WTC11 (cell line): ENCODE results near the gene CENATAC. TPM values are rescaled to one million over a fixed set of nuclear protein-coding genes. Genes with fewer than 3 reads are reported as not detected.

Source experiments
- ATAC-seq: fragments of 200-7000 bp; cut with Tn5 transposase; 2 replicates; pipeline ENCODE4 v1.10.0; 2021; ENCODE audit warnings: mild to moderate bottlenecking, moderate library complexity
- Bru-seq: library from RNA; stranded (reverse); fragments of 400-500 nt; gene quantifications from one replicate; lab custom pipeline; 2021; lab: Mats Ljungman, UMichigan
- CTCF ChIA-PET: fragments of 300-600 bp; sonication (Branson Sonifier 250); formaldehyde crosslinking; loops from one replicate; lab custom pipeline; 2021; ENCODE audit warnings: antibody characterized with exemption; lab: Charles Lee
- POLR2A ChIA-PET: fragments of 350-600 bp; sonication (Branson Sonifier 250); formaldehyde crosslinking; loops from one replicate; lab custom pipeline; 2021; ENCODE audit warnings: antibody characterized with exemption; lab: Charles Lee
- DNase-seq: peaks from one replicate; pipeline ENCODE4 v3.0.0; 2021; ENCODE audit warnings: low spot score
- H3K27ac Mint-ChIP-seq: 2 replicates; pipeline ENCODE4 v1.8.0; 2021; ENCODE audit warnings: mixed read lengths
- H3K27me3 Mint-ChIP-seq: 2 replicates; pipeline ENCODE4 v1.8.0; 2021; ENCODE audit warnings: low read depth, mild to moderate bottlenecking, moderate library complexity, mixed read lengths
- H3K36me3 Mint-ChIP-seq: 2 replicates; pipeline ENCODE4 v1.8.0; 2021; ENCODE audit warnings: mixed read lengths
- H3K4me1 Mint-ChIP-seq: 2 replicates; pipeline ENCODE4 v1.8.0; 2022; ENCODE audit warnings: mixed read lengths
- H3K4me3 Mint-ChIP-seq: 2 replicates; pipeline ENCODE4 v1.8.0; 2021; ENCODE audit warnings: mild to moderate bottlenecking, moderate library complexity, mixed read lengths
- H3K9me3 Mint-ChIP-seq: 2 replicates; pipeline ENCODE4 v1.8.0; 2021; ENCODE audit warnings: mixed read lengths
- ATF1 ChIP-seq: sonication (generic); formaldehyde crosslinking; IDR thresholded peaks from 2 replicates; pipeline ENCODE4 v1.8.1; 2023; ENCODE audit warnings: mild to moderate bottlenecking, moderate library complexity, missing genetic modification reagents
- ETV6 ChIP-seq: sonication (generic); formaldehyde crosslinking; IDR thresholded peaks from 2 replicates; pipeline ENCODE4 v1.8.1; 2022; ENCODE audit warnings: mild to moderate bottlenecking, missing genetic modification reagents
- FOXK1 ChIP-seq: sonication (generic); formaldehyde crosslinking; IDR thresholded peaks from 2 replicates; pipeline ENCODE4 v1.8.0; 2022; ENCODE audit warnings: mild to moderate bottlenecking, moderate library complexity, missing genetic modification reagents
- FOXP1 ChIP-seq: sonication (generic); formaldehyde crosslinking; IDR thresholded peaks from 2 replicates; pipeline ENCODE4 v1.8.0; 2022; ENCODE audit warnings: missing genetic modification reagents, mild to moderate bottlenecking, moderate library complexity, borderline replicate concordance
- GABPB1 ChIP-seq: sonication (generic); formaldehyde crosslinking; IDR thresholded peaks from 2 replicates; pipeline ENCODE4 v1.8.1; 2023; ENCODE audit warnings: mild to moderate bottlenecking, missing genetic modification reagents
- IRF2 ChIP-seq: sonication (generic); formaldehyde crosslinking; IDR thresholded peaks from 2 replicates; pipeline ENCODE4 v1.8.0; 2022; ENCODE audit warnings: low read depth, missing genetic modification reagents, borderline replicate concordance
- JAZF1 ChIP-seq: fragments of 250-450 bp; sonication (Bioruptor Pico); IDR thresholded peaks from 2 replicates; pipeline ENCODE4 v1.9.0; 2021; ENCODE audit warnings: moderate library complexity, mild to moderate bottlenecking, inconsistent platforms
- KAT7 ChIP-seq: sonication (generic); formaldehyde crosslinking; IDR thresholded peaks from 2 replicates; pipeline ENCODE4 v1.8.1; 2023; ENCODE audit warnings: missing genetic modification reagents, mild to moderate bottlenecking, borderline replicate concordance
- MYBL2 ChIP-seq: sonication (generic); formaldehyde crosslinking; IDR thresholded peaks from 2 replicates; pipeline ENCODE4 v1.8.1; 2023; ENCODE audit warnings: mild to moderate bottlenecking, moderate library complexity, missing genetic modification reagents
- NR2C2 ChIP-seq: sonication (generic); formaldehyde crosslinking; IDR thresholded peaks from 2 replicates; pipeline ENCODE4 v1.8.0; 2022; ENCODE audit warnings: mild to moderate bottlenecking, missing genetic modification reagents
- SMAD3 ChIP-seq: sonication (generic); formaldehyde crosslinking; IDR thresholded peaks from 2 replicates; pipeline ENCODE4 v1.8.0; 2022; ENCODE audit warnings: missing genetic modification reagents, mild to moderate bottlenecking, borderline replicate concordance
- TEAD1 ChIP-seq: sonication (generic); formaldehyde crosslinking; IDR thresholded peaks from 2 replicates; pipeline ENCODE4 v1.8.0; 2022; ENCODE audit warnings: mild to moderate bottlenecking, missing genetic modification reagents
- ZBTB21 ChIP-seq: sonication (generic); formaldehyde crosslinking; IDR thresholded peaks from 2 replicates; pipeline ENCODE4 v1.8.1; 2023; ENCODE audit warnings: mild to moderate bottlenecking, missing genetic modification reagents, borderline replicate concordance
- ZNF232 ChIP-seq: sonication (generic); formaldehyde crosslinking; IDR thresholded peaks from 2 replicates; pipeline ENCODE4 v1.8.0; 2022; ENCODE audit warnings: mild to moderate bottlenecking, missing genetic modification reagents
- ZNF317 ChIP-seq: sonication (generic); formaldehyde crosslinking; IDR thresholded peaks from 2 replicates; pipeline ENCODE4 v1.8.1; 2023; ENCODE audit warnings: low read depth, mild to moderate bottlenecking, moderate library complexity, missing genetic modification reagents, borderline replicate concordance
- ZNF423 ChIP-seq: fragments of 250-450 bp; sonication (Bioruptor Pico); IDR thresholded peaks from 2 replicates; pipeline ENCODE4 v2.1.2; 2022; ENCODE audit warnings: mild to moderate bottlenecking, moderate library complexity
- long read RNA-seq, 3 experiments: library from RNA in 1 of 3; library from capped mRNA in 1 of 3; library from polyadenylated mRNA in 1 of 3; unstranded in 2 of 3; stranded (forward) in 1 of 3; transcript quantifications; one replicate each; pipeline ENCODE4 v2.0.0, GENCODE V29; 2021
- total RNA-seq: library from RNA; stranded (reverse); gene quantifications from 3 replicates; pipeline ENCODE4 v1.2.3, GENCODE V29; 2021
- TF ChIP-seq, protein P1 (sequence below): sonication (generic); formaldehyde crosslinking; IDR thresholded peaks from 2 replicates; pipeline ENCODE4 v1.8.1; 2022; ENCODE audit warnings: mild to moderate bottlenecking, missing genetic modification reagents, moderate library complexity, borderline replicate concordance
- TF ChIP-seq, protein P2 (sequence below): sonication (generic); formaldehyde crosslinking; IDR thresholded peaks from 2 replicates; pipeline ENCODE4 v1.8.1; 2022; ENCODE audit warnings: missing genetic modification reagents, borderline replicate concordance
- TF ChIP-seq, protein P3 (sequence below): sonication (generic); formaldehyde crosslinking; IDR thresholded peaks from 2 replicates; pipeline ENCODE4 v1.8.0; 2023; ENCODE audit warnings: missing genetic modification reagents, mild to moderate bottlenecking, borderline replicate concordance
- TF ChIP-seq, protein P4 (sequence below): sonication (generic); formaldehyde crosslinking; IDR thresholded peaks from 2 replicates; pipeline ENCODE4 v1.8.1; 2023; ENCODE audit warnings: mild to moderate bottlenecking, missing genetic modification reagents, moderate library complexity
- TF ChIP-seq, protein P5 (sequence below): sonication (generic); formaldehyde crosslinking; IDR thresholded peaks from 2 replicates; pipeline ENCODE4 v1.8.1; 2023; ENCODE audit warnings: mild to moderate bottlenecking, moderate library complexity, missing genetic modification reagents
- TF ChIP-seq, protein P6 (sequence below): sonication (generic); formaldehyde crosslinking; IDR thresholded peaks from 2 replicates; pipeline ENCODE4 v1.8.1; 2022; ENCODE audit warnings: mild to moderate bottlenecking, moderate library complexity, missing genetic modification reagents

CENATAC gene, protein sequence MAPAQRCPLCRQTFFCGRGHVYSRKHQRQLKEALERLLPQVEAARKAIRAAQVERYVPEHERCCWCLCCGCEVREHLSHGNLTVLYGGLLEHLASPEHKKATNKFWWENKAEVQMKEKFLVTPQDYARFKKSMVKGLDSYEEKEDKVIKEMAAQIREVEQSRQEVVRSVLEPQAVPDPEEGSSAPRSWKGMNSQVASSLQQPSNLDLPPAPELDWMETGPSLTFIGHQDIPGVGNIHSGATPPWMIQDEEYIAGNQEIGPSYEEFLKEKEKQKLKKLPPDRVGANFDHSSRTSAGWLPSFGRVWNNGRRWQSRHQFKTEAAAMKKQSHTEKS
- 39.1 to 42.1 TPM (median 41.7 TPM) in 3 replicates for total RNA-seq
- Bru-seq, nascent RNA: percentile 92 among the genes with signal in this experiment
- long read RNA-seq, experiment 1, transcript CCDC84-201 (11 exons, 1,202 nt): major isoform, 11 of 49 reads
- long read RNA-seq, experiment 1, partial matches to known transcripts: 16 of 49 reads
- long read RNA-seq, experiment 1, other reads (novel, unspliced or antisense): 22 of 49 reads
- long read RNA-seq, experiment 2, transcript CCDC84-201 (11 exons, 1,202 nt): major isoform, 5 of 10 reads
- long read RNA-seq, experiment 2, partial matches to known transcripts: 4 of 10 reads
- long read RNA-seq, experiment 2, other reads (novel, unspliced or antisense): 1 of 10 reads
- long read RNA-seq, experiment 3, transcript CCDC84-201 (11 exons, 1,202 nt): major isoform, 6 of 17 reads
- long read RNA-seq, experiment 3, partial matches to known transcripts: 3 of 17 reads
- long read RNA-seq, experiment 3, other reads (novel, unspliced or antisense): 8 of 17 reads

DNA sequence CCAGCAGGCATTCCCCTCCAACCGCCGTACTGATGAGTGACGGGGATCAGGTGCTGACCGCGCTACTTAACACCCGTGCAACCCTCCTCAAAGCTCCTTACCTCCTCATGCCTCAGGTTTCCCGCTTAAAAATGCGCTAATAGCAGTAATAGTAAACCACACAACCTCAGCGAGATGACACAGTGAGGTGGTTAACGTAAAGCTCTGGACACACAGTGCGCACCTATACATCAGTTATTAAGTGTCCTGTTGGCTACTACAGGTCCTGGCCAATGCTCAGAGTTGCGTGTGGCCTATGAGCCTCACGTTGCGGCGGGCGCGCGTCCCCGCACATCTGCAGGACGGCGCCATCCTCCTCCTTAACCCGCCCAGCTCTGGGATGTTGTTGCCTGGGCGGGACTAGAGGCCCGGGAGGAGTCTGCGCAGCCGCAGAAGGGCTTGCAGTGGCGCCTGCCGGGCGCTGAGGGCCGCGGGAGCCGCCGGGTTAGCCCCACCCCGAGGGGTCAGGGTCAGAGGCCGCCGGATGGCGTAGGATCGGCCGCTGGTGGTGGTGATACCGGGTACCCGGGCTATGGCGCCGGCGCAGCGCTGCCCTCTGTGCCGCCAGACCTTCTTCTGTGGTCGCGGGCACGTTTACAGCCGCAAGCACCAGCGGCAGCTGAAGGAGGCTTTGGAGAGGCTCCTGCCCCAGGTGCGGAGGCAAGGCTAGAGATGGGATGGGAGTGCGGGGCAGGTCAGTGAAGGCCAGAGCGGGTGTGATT lies at the start of gene CENATAC:
CENATAC (plus strand) TSS at position 512 of the 761 bp plus-strand sequence; CDS start at position 572, 60 bp downstream.
- peaks cover 26% of the 10 kb centered on the region for H3K4me1 Mint-ChIP-seq
- H3K36me3 Mint-ChIP-seq: peaks cover 42% of the 10 kb centered on the region
- peak within 1 kb of the TSS; percentile 98 for H3K27ac Mint-ChIP-seq
- no peaks in the 10 kb centered on the region for H3K27me3 Mint-ChIP-seq
- H3K4me3 Mint-ChIP-seq: peak within 1 kb of the TSS; percentile 99
- peaks cover 6% of the 10 kb centered on the region for H3K9me3 Mint-ChIP-seq
- DNase-seq (peak; percentile 97), ATAC-seq (peak; percentile 95)
- ChIA-PET POLR2A (interaction anchor here (0.5 to 1.5 kb wide), 6 partner anchors 12 to 363 kb away, joined by 3 to 7 read pairs (median 4); partner anchors contain the start of gene HYOU1), CTCF (interaction anchor here (0.5 to 2.8 kb wide), 12 partner anchors 9 to 363 kb away, joined by 3 to 12 read pairs (median 3); partner anchors contain the start of genes HYOU1 and UPK2)
- TF ChIP-seq MYBL2 (CRISPR knock-in tag) (peak; percentile 74; the same call in 1 of the 2 replicates), ZNF232 (CRISPR knock-in tag) (0 out of 2 replicates have a peak, but pooled peaks have one; percentile 14), NR2C2 (peak; percentile 93), GABPB1 (CRISPR knock-in tag) (no peak), ZNF423 (CRISPR knock-in tag) (no peak), ETV6 (CRISPR knock-in tag) (peak; percentile 43; the same call in 1 of the 2 replicates), FOXK1 (CRISPR knock-in tag) (peak; percentile 80; the same call in 1 of the 2 replicates), ZNF317 (0 out of 2 replicates have a peak, but pooled peaks have one; percentile 6), TEAD1 (CRISPR knock-in tag) (peak; percentile 58; the same call in 1 of the 2 replicates), KAT7 (CRISPR knock-in tag) (peak; percentile 94; the same call in 1 of the 2 replicates), FOXP1 (CRISPR knock-in tag) (peak; percentile 53), ZBTB21 (CRISPR knock-in tag) (no peak), ATF1 (CRISPR knock-in tag) (no peak), SMAD3 (CRISPR knock-in tag) (0 out of 2 replicates have a peak, but pooled peaks have one; percentile 39), JAZF1 (CRISPR knock-in tag) (no peak), IRF2 (no peak)
- TF ChIP-seq, protein P1, sequence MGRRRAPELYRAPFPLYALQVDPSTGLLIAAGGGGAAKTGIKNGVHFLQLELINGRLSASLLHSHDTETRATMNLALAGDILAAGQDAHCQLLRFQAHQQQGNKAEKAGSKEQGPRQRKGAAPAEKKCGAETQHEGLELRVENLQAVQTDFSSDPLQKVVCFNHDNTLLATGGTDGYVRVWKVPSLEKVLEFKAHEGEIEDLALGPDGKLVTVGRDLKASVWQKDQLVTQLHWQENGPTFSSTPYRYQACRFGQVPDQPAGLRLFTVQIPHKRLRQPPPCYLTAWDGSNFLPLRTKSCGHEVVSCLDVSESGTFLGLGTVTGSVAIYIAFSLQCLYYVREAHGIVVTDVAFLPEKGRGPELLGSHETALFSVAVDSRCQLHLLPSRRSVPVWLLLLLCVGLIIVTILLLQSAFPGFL (CRISPR knock-in tag): no peak
- TF ChIP-seq, protein P2, sequence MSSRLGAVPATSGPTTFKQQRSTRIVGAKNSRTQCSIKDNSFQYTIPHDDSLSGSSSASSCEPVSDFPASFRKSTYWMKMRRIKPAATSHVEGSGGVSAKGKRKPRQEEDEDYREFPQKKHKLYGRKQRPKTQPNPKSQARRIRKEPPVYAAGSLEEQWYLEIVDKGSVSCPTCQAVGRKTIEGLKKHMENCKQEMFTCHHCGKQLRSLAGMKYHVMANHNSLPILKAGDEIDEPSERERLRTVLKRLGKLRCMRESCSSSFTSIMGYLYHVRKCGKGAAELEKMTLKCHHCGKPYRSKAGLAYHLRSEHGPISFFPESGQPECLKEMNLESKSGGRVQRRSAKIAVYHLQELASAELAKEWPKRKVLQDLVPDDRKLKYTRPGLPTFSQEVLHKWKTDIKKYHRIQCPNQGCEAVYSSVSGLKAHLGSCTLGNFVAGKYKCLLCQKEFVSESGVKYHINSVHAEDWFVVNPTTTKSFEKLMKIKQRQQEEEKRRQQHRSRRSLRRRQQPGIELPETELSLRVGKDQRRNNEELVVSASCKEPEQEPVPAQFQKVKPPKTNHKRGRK (CRISPR knock-in tag): no peak
- TF ChIP-seq, protein P3, sequence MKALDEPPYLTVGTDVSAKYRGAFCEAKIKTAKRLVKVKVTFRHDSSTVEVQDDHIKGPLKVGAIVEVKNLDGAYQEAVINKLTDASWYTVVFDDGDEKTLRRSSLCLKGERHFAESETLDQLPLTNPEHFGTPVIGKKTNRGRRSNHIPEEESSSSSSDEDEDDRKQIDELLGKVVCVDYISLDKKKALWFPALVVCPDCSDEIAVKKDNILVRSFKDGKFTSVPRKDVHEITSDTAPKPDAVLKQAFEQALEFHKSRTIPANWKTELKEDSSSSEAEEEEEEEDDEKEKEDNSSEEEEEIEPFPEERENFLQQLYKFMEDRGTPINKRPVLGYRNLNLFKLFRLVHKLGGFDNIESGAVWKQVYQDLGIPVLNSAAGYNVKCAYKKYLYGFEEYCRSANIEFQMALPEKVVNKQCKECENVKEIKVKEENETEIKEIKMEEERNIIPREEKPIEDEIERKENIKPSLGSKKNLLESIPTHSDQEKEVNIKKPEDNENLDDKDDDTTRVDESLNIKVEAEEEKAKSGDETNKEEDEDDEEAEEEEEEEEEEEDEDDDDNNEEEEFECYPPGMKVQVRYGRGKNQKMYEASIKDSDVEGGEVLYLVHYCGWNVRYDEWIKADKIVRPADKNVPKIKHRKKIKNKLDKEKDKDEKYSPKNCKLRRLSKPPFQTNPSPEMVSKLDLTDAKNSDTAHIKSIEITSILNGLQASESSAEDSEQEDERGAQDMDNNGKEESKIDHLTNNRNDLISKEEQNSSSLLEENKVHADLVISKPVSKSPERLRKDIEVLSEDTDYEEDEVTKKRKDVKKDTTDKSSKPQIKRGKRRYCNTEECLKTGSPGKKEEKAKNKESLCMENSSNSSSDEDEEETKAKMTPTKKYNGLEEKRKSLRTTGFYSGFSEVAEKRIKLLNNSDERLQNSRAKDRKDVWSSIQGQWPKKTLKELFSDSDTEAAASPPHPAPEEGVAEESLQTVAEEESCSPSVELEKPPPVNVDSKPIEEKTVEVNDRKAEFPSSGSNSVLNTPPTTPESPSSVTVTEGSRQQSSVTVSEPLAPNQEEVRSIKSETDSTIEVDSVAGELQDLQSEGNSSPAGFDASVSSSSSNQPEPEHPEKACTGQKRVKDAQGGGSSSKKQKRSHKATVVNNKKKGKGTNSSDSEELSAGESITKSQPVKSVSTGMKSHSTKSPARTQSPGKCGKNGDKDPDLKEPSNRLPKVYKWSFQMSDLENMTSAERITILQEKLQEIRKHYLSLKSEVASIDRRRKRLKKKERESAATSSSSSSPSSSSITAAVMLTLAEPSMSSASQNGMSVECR: peak; percentile 51; the same call in 1 of the 2 replicates
- TF ChIP-seq, protein P4, sequence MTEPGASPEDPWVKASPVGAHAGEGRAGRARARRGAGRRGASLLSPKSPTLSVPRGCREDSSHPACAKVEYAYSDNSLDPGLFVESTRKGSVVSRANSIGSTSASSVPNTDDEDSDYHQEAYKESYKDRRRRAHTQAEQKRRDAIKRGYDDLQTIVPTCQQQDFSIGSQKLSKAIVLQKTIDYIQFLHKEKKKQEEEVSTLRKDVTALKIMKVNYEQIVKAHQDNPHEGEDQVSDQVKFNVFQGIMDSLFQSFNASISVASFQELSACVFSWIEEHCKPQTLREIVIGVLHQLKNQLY: no peak; the same call in 1 of the 2 replicates
- TF ChIP-seq, protein P5, sequence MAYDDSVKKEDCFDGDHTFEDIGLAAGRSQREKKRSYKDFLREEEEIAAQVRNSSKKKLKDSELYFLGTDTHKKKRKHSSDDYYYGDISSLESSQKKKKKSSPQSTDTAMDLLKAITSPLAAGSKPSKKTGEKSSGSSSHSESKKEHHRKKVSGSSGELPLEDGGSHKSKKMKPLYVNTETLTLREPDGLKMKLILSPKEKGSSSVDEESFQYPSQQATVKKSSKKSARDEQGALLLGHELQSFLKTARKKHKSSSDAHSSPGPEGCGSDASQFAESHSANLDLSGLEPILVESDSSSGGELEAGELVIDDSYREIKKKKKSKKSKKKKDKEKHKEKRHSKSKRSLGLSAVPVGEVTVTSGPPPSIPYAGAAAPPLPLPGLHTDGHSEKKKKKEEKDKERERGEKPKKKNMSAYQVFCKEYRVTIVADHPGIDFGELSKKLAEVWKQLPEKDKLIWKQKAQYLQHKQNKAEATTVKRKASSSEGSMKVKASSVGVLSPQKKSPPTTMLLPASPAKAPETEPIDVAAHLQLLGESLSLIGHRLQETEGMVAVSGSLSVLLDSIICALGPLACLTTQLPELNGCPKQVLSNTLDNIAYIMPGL (CRISPR knock-in tag): peak; percentile 77; the same call in 1 of the 2 replicates
- TF ChIP-seq, protein P6, sequence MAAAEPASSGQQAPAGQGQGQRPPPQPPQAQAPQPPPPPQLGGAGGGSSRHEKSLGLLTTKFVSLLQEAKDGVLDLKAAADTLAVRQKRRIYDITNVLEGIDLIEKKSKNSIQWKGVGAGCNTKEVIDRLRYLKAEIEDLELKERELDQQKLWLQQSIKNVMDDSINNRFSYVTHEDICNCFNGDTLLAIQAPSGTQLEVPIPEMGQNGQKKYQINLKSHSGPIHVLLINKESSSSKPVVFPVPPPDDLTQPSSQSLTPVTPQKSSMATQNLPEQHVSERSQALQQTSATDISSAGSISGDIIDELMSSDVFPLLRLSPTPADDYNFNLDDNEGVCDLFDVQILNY (CRISPR knock-in tag): peak; percentile 90
